GM20000 (cell line): ENCODE results near the gene GINS1.

Experiments used
- DNase-seq: peaks from one replicate; pipeline ENCODE4 v3.0.0; 2012; ENCODE audit warnings: low spot score
- TF ChIP-seq, protein P1 (sequence below): IDR thresholded peaks from 2 replicates; pipeline ENCODE4 v1.5.1; 2012; ENCODE audit warnings: mild to moderate bottlenecking, control low read depth; ENCODE audit errors: extremely low read depth, missing control alignments

GINS1 gene

GRCh38 chr20:25497586-25498279 lies 90.3 kb downstream of the GINS1 start:
- no peak for DNase-seq
- TF ChIP-seq, protein P1, sequence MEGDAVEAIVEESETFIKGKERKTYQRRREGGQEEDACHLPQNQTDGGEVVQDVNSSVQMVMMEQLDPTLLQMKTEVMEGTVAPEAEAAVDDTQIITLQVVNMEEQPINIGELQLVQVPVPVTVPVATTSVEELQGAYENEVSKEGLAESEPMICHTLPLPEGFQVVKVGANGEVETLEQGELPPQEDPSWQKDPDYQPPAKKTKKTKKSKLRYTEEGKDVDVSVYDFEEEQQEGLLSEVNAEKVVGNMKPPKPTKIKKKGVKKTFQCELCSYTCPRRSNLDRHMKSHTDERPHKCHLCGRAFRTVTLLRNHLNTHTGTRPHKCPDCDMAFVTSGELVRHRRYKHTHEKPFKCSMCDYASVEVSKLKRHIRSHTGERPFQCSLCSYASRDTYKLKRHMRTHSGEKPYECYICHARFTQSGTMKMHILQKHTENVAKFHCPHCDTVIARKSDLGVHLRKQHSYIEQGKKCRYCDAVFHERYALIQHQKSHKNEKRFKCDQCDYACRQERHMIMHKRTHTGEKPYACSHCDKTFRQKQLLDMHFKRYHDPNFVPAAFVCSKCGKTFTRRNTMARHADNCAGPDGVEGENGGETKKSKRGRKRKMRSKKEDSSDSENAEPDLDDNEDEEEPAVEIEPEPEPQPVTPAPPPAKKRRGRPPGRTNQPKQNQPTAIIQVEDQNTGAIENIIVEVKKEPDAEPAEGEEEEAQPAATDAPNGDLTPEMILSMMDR, result no peak
